NCI-H524 treated with DMSO at 0.1 percent for 48 hours (cell line): ENCODE measurements around the gene COL9A2.

Experiments used
- DNase-seq: peaks from one replicate; lab custom pipeline; 2025; lab: John Stamatoyannopoulos, UW

COL9A2 gene

GRCh38 chr1:40303051-40303771 is 13.9 kb downstream of the COL9A2 start:
- no peak for DNase-seq

- DNase-seq: no peak
Measured at GRCh38 chr1:40302475-40302874, 14.6 kb downstream of the COL9A2 start.

GRCh38 chr1:40301541-40302299 is 15.4 kb downstream of the COL9A2 start:
- DNase-seq: no peak

- DNase-seq: no peak
Measured at GRCh38 chr1:40301066-40301465, 16.0 kb downstream of the COL9A2 start.

GRCh38 chr1:40300651-40301050 is 16.4 kb downstream of the COL9A2 start:
- DNase-seq: no peak

- DNase-seq: no peak
Measured at GRCh38 chr1:40300249-40300567, 16.9 kb downstream of the COL9A2 start.

- DNase-seq: no peak
Measured at GRCh38 chr1:40299366-40300248, 17.5 kb downstream of the COL9A2 start.

GRCh38 chr1:40291293-40291692 is 25.8 kb downstream of the COL9A2 start:
- DNase-seq: no peak

- DNase-seq: no peak
Measured at GRCh38 chr1:40281853-40282252, 35.2 kb downstream of the COL9A2 start.

- DNase-seq: no peak
Measured at GRCh38 chr1:40276122-40276521, 41.0 kb downstream of the COL9A2 start.

GRCh38 chr1:40274331-40274730 is 42.8 kb downstream of the COL9A2 start:
- DNase-seq: no peak

GRCh38 chr1:40273547-40274166 is 43.4 kb downstream of the COL9A2 start:
- no peak for DNase-seq

GRCh38 chr1:40272653-40273213 is 44.4 kb downstream of the COL9A2 start:
- no peak for DNase-seq

GRCh38 chr1:40270152-40270834 is 46.8 kb downstream of the COL9A2 start:
- no peak for DNase-seq

- no peak for DNase-seq
Measured at GRCh38 chr1:40268211-40268610, 48.9 kb downstream of the COL9A2 start.

- DNase-seq: no peak
Measured at GRCh38 chr1:40267767-40268187, 49.3 kb downstream of the COL9A2 start.

- DNase-seq: no peak
Measured at GRCh38 chr1:40266786-40267535, 50.1 kb downstream of the COL9A2 start.

- no peak for DNase-seq
Measured at GRCh38 chr1:40265919-40266318, 51.2 kb downstream of the COL9A2 start.

GRCh38 chr1:40265298-40265697 is 51.8 kb downstream of the COL9A2 start:
- DNase-seq: no peak

GRCh38 chr1:40264354-40264781 is 52.7 kb downstream of the COL9A2 start:
- no peak for DNase-seq

- DNase-seq: no peak
Measured at GRCh38 chr1:40258445-40258769, 58.7 kb downstream of the COL9A2 start.
